GM12892 (cell line): ENCODE results near the gene UNC119B.

Experiments
- POLR2A ChIP-seq: IDR thresholded peaks from 2 replicates; pipeline ENCODE4 v1.6.1; 2011; ENCODE audit warnings: low read depth, low read length, control low read depth
- POLR2AphosphoS5 ChIP-seq: IDR thresholded peaks from 2 replicates; pipeline ENCODE4 v1.6.1; 2011; ENCODE audit warnings: low read depth, low read length, control low read depth

DNA sequence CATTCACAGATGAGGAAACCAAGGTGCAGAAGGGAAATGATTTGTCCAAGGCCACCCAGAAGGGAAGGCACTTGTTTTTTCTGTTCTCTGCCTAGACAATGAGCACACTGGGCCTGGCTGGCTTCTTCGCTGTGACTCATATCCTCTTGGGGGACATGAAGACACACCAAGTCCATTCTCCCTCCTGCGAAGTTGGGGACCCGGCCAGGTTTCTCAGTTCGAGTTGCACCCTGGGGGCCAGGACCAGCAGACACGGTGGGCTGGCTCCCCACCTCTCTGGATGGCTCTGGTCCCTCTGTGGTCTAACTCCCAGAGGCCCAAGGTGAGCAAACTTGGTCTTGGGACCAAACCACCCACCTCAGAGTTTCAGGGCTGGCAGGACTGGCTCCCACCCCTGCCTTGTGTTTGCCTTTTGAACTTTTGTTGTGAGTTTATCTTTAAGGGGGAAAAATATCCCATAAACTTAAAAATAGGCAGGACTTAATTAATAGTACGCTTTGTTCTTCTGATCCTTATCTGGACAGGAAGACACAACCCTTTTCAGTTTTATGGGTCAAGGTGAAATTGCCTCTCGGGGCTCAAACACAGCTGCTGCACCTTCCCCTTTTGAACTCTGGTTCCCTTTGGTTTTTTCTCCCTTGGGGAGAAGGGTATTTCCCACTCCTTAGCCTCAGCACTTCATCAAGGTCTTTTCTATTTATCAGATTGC lies 32.3 kb upstream of the UNC119B start:
- TF ChIP-seq POLR2A = no peak
- TF ChIP-seq POLR2AphosphoS5 = no peak
